HCT116 (cell line): ENCODE data around the gene WWTR1. TPM values are rescaled to one million over a fixed set of nuclear protein-coding genes. Genes with fewer than 3 reads are reported as not detected.

Source experiments
- ATAC-seq: fragments of 200-7000 bp; cut with Tn5 transposase; 2 replicates; pipeline ENCODE4 v1.9.1; 2020; ENCODE audit warnings: mild to moderate bottlenecking, moderate library complexity
- BruUV-seq: library from RNA; stranded (reverse); fragments of 400-500 nt; replicated peaks from 2 replicates; lab custom pipeline; 2021; lab: Mats Ljungman, UMichigan
- CTCF ChIA-PET: fragments of 300-600 bp; sonication (Branson Sonifier 250); formaldehyde crosslinking; loops from one replicate; lab custom pipeline; 2021; ENCODE audit warnings: antibody characterized with exemption; lab: Charles Lee
- POLR2A ChIA-PET: fragments of 300-600, 350-600 bp; sonication (Branson Sonifier 250); formaldehyde crosslinking; loops from one replicate; lab custom pipeline; 2021; ENCODE audit warnings: antibody characterized with exemption; lab: Charles Lee
- RAD21 ChIA-PET, 2 experiments: fragments of 300-600 bp; sonication (Branson Sonifier 250); formaldehyde crosslinking; loops; one replicate each; lab custom pipeline; 2023; ENCODE audit warnings: low total read pairs in 2 of 2; ENCODE audit not compliant: uncharacterized antibody in 2 of 2, unreplicated experiment in 2 of 2, low non-redundant PET in 1 of 2; lab: Charles Lee
- DNase-seq: peaks from one replicate; pipeline ENCODE4 v3.0.0-alpha.2; 2010; ENCODE audit warnings: low read depth, low spot score
- H2AFZ ChIP-seq: fragments of 200-600 bp; shearing (Covaris generic), sonication (generic); 2 replicates; pipeline ENCODE4 v1.6.1; 2017; ENCODE audit warnings: low read depth, mixed run types, mixed read lengths, antibody characterized with exemption, low read length; ENCODE audit not compliant: poor library complexity, severe bottlenecking
- H3K27ac ChIP-seq: 2 replicates; pipeline ENCODE4 v1.5.1; 2012; ENCODE audit warnings: low read depth, low read length
- H3K27me3 ChIP-seq: fragments of 200-600 bp; sonication (generic); 2 replicates; pipeline ENCODE4 v1.6.1; 2016; ENCODE audit warnings: mixed run types, low read length, mixed read lengths; ENCODE audit not compliant: insufficient read depth
- H3K36me3 ChIP-seq, 2 experiments: fragments of 200-500 bp in 1 of 2; fragments of 200-600 bp in 1 of 2; sonication (Bioruptor generic) in 1 of 2; sonication (generic) in 1 of 2; 2 replicates each; pipeline versions ENCODE4 v1.5.1 to v1.6.1; 2014 to 2016; ENCODE audit warnings: low read length in 2 of 2, inconsistent platforms in 1 of 2, mixed read lengths in 1 of 2, mixed run types in 1 of 2; ENCODE audit not compliant: insufficient read depth in 2 of 2, control insufficient read depth in 1 of 2
- H3K4me1 ChIP-seq, 2 experiments: fragments of 200-600 bp in 1 of 2; sonication (generic) in 1 of 2; 2 replicates each; pipeline versions ENCODE4 v1.5.1 to v1.6.1; 2012 to 2017; ENCODE audit warnings: low read length in 2 of 2, inconsistent platforms in 1 of 2, mild to moderate bottlenecking in 1 of 2, mixed read lengths in 1 of 2, mixed run types in 1 of 2, moderate library complexity in 1 of 2; ENCODE audit not compliant: insufficient read depth in 2 of 2, control insufficient read depth in 1 of 2
- H3K4me2 ChIP-seq: fragments of 200-600 bp; sonication (generic); 2 replicates; pipeline ENCODE4 v1.6.1; 2017; ENCODE audit warnings: mixed run types, low read length, mixed read lengths
- H3K4me3 ChIP-seq, 2 experiments: fragments of 200-600 bp in 1 of 2; sonication (generic) in 1 of 2; replicated peaks in 1 of 2; 2 replicates each; pipeline ENCODE4 v1.5.1; 2011 to 2016; ENCODE audit warnings: low read length in 2 of 2, control low read depth in 1 of 2, low read depth in 1 of 2, mild to moderate bottlenecking in 1 of 2, mixed read lengths in 1 of 2, mixed run types in 1 of 2
- H3K79me2 ChIP-seq: fragments of 200-600 bp; sonication (generic); 2 replicates; pipeline ENCODE4 v1.6.1; 2017; ENCODE audit warnings: mild to moderate bottlenecking, mixed run types, low read length, moderate library complexity, mixed read lengths; ENCODE audit not compliant: insufficient read depth
- H3K9ac ChIP-seq: fragments of 200-600 bp; sonication (generic); 2 replicates; pipeline ENCODE4 v1.6.1; 2016; ENCODE audit warnings: low read length, mixed read lengths
- H3K9me2 ChIP-seq: fragments of 200-600 bp; sonication (generic), shearing (Covaris generic); 2 replicates; pipeline ENCODE4 v1.6.1; 2017; ENCODE audit warnings: mixed run types, mild to moderate bottlenecking, moderate library complexity; ENCODE audit not compliant: insufficient read depth
- H3K9me3 ChIP-seq, 2 experiments: fragments of 200-500 bp in 1 of 2; fragments of 200-600 bp in 1 of 2; sonication (Bioruptor generic) in 1 of 2; sonication (generic) in 1 of 2; 2 replicates each; pipeline ENCODE4 v1.6.1; 2014 to 2017; ENCODE audit warnings: low read length in 2 of 2, mixed read lengths in 2 of 2, inconsistent platforms in 1 of 2, low read depth in 1 of 2, mild to moderate bottlenecking in 1 of 2, mixed run types in 1 of 2, moderate library complexity in 1 of 2; ENCODE audit not compliant: control insufficient read depth in 1 of 2, insufficient read depth in 1 of 2
- H4K20me1 ChIP-seq: fragments of 200-600 bp; sonication (generic), shearing (Covaris generic); 2 replicates; pipeline ENCODE4 v1.6.1; 2017; ENCODE audit warnings: mixed run types, mild to moderate bottlenecking, moderate library complexity; ENCODE audit not compliant: insufficient read depth
- EGR1 ChIP-seq: IDR thresholded peaks from 2 replicates; pipeline ENCODE4 v1.6.1; 2012; ENCODE audit warnings: low read depth
- EZH2 ChIP-seq: fragments of 200-600 bp; sonication (generic); IDR thresholded peaks from 2 replicates; pipeline ENCODE4 v1.6.1; 2017; ENCODE audit warnings: antibody characterized with exemption, mixed run types
- FOSL1 ChIP-seq: IDR thresholded peaks from 2 replicates; pipeline ENCODE4 v1.6.1; 2012; ENCODE audit warnings: low read depth
- JUND ChIP-seq: IDR thresholded peaks from 2 replicates; pipeline ENCODE4 v1.6.1; 2012
- POLR2A ChIP-seq: IDR thresholded peaks from 2 replicates; pipeline ENCODE4 v1.7.0; 2011; ENCODE audit warnings: borderline replicate concordance; ENCODE audit not compliant: insufficient read depth, insufficient read length; ENCODE audit errors: extremely low read depth
- POLR2AphosphoS5 ChIP-seq: IDR thresholded peaks from 2 replicates; pipeline ENCODE4 v1.6.1; 2011; ENCODE audit warnings: mild to moderate bottlenecking, low read depth, low read length, moderate library complexity
- RAD21 ChIP-seq: IDR thresholded peaks from 2 replicates; pipeline ENCODE4 v1.6.1; 2012; ENCODE audit warnings: low read depth, mild to moderate bottlenecking
- SIN3A ChIP-seq: IDR thresholded peaks from 2 replicates; pipeline ENCODE4 v1.6.1; 2012; ENCODE audit warnings: low read depth
- SP1 ChIP-seq: IDR thresholded peaks from 2 replicates; pipeline ENCODE4 v1.6.1; 2012; ENCODE audit warnings: low read depth
- SRF ChIP-seq: IDR thresholded peaks from 2 replicates; pipeline ENCODE4 v1.6.1; 2012; ENCODE audit warnings: low read depth
- ZNF274 ChIP-seq: fragments of 200-500 bp; sonication (Bioruptor generic); IDR thresholded peaks from 2 replicates; pipeline ENCODE4 v1.6.1; 2014; ENCODE audit warnings: mild to moderate bottlenecking, low read depth, low read length, inconsistent platforms
- intact Hi-C: fragments of 100-400 bp; cut with micrococcal nuclease; formaldehyde crosslinking; loops from 2 replicates; pipeline ENCODE4 v1.10.0; 2022
- total RNA-seq: library from RNA; stranded (reverse); gene quantifications from one replicate; pipeline ENCODE4 v1.2.1, GENCODE V29; 2021; ENCODE audit not compliant: unreplicated experiment
- TF ChIP-seq, protein P1 (sequence below): IDR thresholded peaks from 2 replicates; pipeline ENCODE4 v1.6.1; 2012
- TF ChIP-seq, protein P2 (sequence below), 3 experiments: fragments of 200-600 bp in 1 of 3; sonication (generic) in 1 of 3; IDR thresholded peaks in 2 of 3; conservative IDR thresholded peaks in 1 of 3; 2 replicates each; pipeline ENCODE4 v1.5.1; 2012 to 2017; ENCODE audit warnings: low read depth in 2 of 3, low read length in 2 of 3, antibody characterized with exemption in 1 of 3, borderline replicate concordance in 1 of 3, control low read depth in 1 of 3, mild to moderate bottlenecking in 1 of 3, mixed read lengths in 1 of 3, mixed run types in 1 of 3, moderate library complexity in 1 of 3; ENCODE audit not compliant: insufficient read depth in 1 of 3
- TF ChIP-seq, protein P3 (sequence below): IDR thresholded peaks from 2 replicates; pipeline ENCODE4 v1.6.1; 2012; ENCODE audit warnings: low read depth
- TF ChIP-seq, protein P4 (sequence below): IDR thresholded peaks from 2 replicates; pipeline ENCODE4 v1.6.1; 2011; ENCODE audit warnings: mild to moderate bottlenecking, low read length, moderate library complexity; ENCODE audit not compliant: insufficient replicate concordance; ENCODE audit errors: extremely low read depth
- TF ChIP-seq, protein P5 (sequence below): IDR thresholded peaks from 2 replicates; pipeline ENCODE4 v1.6.1; 2012

WWTR1 gene
- total RNA-seq, 1 experiment from 2014 or later = 46.9 TPM

DNA sequence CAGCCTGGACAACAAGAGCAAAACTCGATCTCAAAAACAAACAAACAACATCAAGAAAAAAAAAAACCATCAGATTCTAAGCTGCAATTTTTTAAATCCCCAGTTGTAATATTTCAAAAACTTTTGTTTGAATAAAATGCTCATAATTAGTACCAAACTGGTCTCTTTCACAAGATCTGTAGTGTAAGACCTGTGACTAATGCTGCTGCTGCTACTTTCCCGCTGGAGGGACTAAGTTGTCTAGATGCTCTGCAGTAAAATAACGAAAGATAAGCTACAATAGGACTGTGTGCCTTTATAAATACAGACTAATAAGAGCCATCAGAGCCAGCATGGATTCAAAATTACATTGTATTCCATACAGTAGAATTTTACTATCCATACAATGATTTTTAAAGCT lies 137.9 kb downstream of the WWTR1 start (continued):
- TF ChIP-seq, protein P1, sequence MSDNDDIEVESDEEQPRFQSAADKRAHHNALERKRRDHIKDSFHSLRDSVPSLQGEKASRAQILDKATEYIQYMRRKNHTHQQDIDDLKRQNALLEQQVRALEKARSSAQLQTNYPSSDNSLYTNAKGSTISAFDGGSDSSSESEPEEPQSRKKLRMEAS = no peak
- TF ChIP-seq RAD21 = no peak
- no peak for TF ChIP-seq FOSL1
- no peak for TF ChIP-seq JUND
- no peak for TF ChIP-seq ZNF274
- no peak for TF ChIP-seq POLR2AphosphoS5
- no peak for TF ChIP-seq POLR2A
- no peak for TF ChIP-seq EZH2
- TF ChIP-seq SIN3A = no peak
- TF ChIP-seq SRF = no peak
- TF ChIP-seq SP1 = no peak

DNA sequence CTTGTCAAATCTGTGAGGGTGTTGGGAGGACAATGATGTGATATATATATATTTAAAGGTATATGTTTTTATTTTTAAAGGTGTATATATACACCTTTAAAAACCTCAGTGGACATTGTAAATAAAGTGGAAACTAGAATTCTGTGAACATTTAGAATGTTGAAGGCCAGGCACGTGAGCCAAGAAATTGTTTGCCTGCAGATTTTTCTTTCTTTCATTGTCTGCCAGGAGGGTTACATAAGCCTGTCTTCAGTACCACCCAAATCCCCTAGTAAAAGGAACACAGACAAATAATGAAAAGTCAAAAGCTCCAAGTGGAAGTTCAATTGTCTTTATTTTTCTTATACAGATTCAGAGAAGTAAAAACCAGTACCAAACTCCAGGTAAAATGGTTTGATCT lies 140.9 kb downstream of the WWTR1 start:
- Histone ChIP-seq H3K4me2 (no peak overlapping the region), H3K79me2 (no peaks in the 10 kb centered on the region), H3K36me3 (0 out of 4 replicates have a peak, but pooled peaks cover 0 to 4% of the 10 kb centered on the region in 2 experiments), H3K9me2 (no peaks in the 10 kb centered on the region), H3K9ac (no peak overlapping the region), H2AFZ (no peak overlapping the region), H3K27ac (no peak overlapping the region), H3K27me3 (no peaks in the 10 kb centered on the region), H3K4me3 (no peak overlapping the region), H3K4me1 (no peaks in the 10 kb centered on the region), H3K9me3 (no peaks in the 10 kb centered on the region), H4K20me1 (no peaks in the 10 kb centered on the region)
- ChIA-PET CTCF (interaction anchor here (1.3 kb wide), 1 partner anchor 254 kb away, joined by 3 read pairs; no protein-coding TSS in a partner anchor), RAD21 (no interaction called here), POLR2A (no interaction called here)
- BruUV-seq = no TSS peak
- ATAC-seq = no peak
- intact Hi-C loops = no loop called here
- TF ChIP-seq, protein P2, sequence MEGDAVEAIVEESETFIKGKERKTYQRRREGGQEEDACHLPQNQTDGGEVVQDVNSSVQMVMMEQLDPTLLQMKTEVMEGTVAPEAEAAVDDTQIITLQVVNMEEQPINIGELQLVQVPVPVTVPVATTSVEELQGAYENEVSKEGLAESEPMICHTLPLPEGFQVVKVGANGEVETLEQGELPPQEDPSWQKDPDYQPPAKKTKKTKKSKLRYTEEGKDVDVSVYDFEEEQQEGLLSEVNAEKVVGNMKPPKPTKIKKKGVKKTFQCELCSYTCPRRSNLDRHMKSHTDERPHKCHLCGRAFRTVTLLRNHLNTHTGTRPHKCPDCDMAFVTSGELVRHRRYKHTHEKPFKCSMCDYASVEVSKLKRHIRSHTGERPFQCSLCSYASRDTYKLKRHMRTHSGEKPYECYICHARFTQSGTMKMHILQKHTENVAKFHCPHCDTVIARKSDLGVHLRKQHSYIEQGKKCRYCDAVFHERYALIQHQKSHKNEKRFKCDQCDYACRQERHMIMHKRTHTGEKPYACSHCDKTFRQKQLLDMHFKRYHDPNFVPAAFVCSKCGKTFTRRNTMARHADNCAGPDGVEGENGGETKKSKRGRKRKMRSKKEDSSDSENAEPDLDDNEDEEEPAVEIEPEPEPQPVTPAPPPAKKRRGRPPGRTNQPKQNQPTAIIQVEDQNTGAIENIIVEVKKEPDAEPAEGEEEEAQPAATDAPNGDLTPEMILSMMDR (IDR thresholded peaks at IDR 0.05 in 2 of 3, conservative IDR thresholded peaks at IDR 0.05 in 1 of 3; ENCODE audit: borderline replicate concordance in 1 of 3, insufficient read depth in 1 of 3, low read depth in 2 of 3, low read length in 2 of 3) = no peak
- TF ChIP-seq EGR1 (no peak), SP1 (no peak), EZH2 (no peak)
- TF ChIP-seq, protein P3, sequence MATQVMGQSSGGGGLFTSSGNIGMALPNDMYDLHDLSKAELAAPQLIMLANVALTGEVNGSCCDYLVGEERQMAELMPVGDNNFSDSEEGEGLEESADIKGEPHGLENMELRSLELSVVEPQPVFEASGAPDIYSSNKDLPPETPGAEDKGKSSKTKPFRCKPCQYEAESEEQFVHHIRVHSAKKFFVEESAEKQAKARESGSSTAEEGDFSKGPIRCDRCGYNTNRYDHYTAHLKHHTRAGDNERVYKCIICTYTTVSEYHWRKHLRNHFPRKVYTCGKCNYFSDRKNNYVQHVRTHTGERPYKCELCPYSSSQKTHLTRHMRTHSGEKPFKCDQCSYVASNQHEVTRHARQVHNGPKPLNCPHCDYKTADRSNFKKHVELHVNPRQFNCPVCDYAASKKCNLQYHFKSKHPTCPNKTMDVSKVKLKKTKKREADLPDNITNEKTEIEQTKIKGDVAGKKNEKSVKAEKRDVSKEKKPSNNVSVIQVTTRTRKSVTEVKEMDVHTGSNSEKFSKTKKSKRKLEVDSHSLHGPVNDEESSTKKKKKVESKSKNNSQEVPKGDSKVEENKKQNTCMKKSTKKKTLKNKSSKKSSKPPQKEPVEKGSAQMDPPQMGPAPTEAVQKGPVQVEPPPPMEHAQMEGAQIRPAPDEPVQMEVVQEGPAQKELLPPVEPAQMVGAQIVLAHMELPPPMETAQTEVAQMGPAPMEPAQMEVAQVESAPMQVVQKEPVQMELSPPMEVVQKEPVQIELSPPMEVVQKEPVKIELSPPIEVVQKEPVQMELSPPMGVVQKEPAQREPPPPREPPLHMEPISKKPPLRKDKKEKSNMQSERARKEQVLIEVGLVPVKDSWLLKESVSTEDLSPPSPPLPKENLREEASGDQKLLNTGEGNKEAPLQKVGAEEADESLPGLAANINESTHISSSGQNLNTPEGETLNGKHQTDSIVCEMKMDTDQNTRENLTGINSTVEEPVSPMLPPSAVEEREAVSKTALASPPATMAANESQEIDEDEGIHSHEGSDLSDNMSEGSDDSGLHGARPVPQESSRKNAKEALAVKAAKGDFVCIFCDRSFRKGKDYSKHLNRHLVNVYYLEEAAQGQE = no peak
- TF ChIP-seq, protein P4, sequence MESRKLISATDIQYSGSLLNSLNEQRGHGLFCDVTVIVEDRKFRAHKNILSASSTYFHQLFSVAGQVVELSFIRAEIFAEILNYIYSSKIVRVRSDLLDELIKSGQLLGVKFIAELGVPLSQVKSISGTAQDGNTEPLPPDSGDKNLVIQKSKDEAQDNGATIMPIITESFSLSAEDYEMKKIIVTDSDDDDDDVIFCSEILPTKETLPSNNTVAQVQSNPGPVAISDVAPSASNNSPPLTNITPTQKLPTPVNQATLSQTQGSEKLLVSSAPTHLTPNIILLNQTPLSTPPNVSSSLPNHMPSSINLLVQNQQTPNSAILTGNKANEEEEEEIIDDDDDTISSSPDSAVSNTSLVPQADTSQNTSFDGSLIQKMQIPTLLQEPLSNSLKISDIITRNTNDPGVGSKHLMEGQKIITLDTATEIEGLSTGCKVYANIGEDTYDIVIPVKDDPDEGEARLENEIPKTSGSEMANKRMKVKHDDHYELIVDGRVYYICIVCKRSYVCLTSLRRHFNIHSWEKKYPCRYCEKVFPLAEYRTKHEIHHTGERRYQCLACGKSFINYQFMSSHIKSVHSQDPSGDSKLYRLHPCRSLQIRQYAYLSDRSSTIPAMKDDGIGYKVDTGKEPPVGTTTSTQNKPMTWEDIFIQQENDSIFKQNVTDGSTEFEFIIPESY = no peak
- TF ChIP-seq, protein P5, sequence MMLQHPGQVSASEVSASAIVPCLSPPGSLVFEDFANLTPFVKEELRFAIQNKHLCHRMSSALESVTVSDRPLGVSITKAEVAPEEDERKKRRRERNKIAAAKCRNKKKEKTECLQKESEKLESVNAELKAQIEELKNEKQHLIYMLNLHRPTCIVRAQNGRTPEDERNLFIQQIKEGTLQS = no peak
- no peak for DNase-seq
